AG04449 (cell line): ENCODE results near the gene KCNJ3.
"Not testable (repeated sequence)": the region's sequence is repeated elsewhere in the genome, so short reads cannot be mapped to it uniquely, and the experiment has no call there.

Experiments
- CTCF ChIA-PET: fragments of 350-600 bp; formaldehyde crosslinking; extraction: SDS; loops from one replicate; lab custom pipeline; 2021; ENCODE audit warnings: antibody characterized with exemption; lab: Yijun Ruan, JAX
- POLR2A ChIA-PET: fragments of 400-600, 350-600 bp; formaldehyde crosslinking; extraction: SDS; loops from one replicate; lab custom pipeline; 2020; ENCODE audit warnings: antibody characterized with exemption, inconsistent platforms; lab: Yijun Ruan, JAX
- DNase-seq: peaks from one replicate; pipeline ENCODE4 v3.0.0-alpha.2; 2010; ENCODE audit warnings: low read depth, low spot score
- H3K4me3 ChIP-seq: 2 replicates; pipeline ENCODE4 v1.5.1; 2011; ENCODE audit warnings: low read depth, mild to moderate bottlenecking, control low read depth, low read length
- TF ChIP-seq, protein P1 (sequence below): IDR thresholded peaks from one replicate; pipeline ENCODE4 v1.5.1; 2011; ENCODE audit warnings: mild to moderate bottlenecking, moderate library complexity, low read length, control low read depth, inconsistent platforms; ENCODE audit not compliant: insufficient read depth; ENCODE audit errors: missing control alignments

KCNJ3 gene

DNA sequence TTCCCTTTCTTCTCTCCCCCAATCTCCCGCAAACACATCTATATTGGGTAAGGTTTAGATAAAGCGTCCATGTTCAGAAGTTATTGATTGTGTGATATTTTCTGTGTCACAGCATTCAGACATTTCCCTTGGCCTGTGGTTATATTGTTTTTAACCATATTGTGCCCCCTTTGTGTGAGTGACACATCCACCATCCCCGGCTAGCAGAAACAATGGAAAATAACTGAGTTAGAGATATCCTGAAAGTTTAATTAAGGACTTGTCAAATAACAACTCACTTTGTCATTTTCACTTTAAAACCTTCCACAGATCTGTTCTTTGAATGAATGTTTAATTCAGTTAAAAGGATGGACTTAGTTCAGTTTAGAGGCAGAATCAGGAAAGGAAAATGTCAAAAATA lies 151.0 kb downstream of the KCNJ3 start:
- no peak overlapping the region for H3K4me3 ChIP-seq
- TF ChIP-seq, protein P1, sequence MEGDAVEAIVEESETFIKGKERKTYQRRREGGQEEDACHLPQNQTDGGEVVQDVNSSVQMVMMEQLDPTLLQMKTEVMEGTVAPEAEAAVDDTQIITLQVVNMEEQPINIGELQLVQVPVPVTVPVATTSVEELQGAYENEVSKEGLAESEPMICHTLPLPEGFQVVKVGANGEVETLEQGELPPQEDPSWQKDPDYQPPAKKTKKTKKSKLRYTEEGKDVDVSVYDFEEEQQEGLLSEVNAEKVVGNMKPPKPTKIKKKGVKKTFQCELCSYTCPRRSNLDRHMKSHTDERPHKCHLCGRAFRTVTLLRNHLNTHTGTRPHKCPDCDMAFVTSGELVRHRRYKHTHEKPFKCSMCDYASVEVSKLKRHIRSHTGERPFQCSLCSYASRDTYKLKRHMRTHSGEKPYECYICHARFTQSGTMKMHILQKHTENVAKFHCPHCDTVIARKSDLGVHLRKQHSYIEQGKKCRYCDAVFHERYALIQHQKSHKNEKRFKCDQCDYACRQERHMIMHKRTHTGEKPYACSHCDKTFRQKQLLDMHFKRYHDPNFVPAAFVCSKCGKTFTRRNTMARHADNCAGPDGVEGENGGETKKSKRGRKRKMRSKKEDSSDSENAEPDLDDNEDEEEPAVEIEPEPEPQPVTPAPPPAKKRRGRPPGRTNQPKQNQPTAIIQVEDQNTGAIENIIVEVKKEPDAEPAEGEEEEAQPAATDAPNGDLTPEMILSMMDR: no peak
- no peak for DNase-seq
- ChIA-PET CTCF (no interaction called here), POLR2A (no interaction called here)

DNA sequence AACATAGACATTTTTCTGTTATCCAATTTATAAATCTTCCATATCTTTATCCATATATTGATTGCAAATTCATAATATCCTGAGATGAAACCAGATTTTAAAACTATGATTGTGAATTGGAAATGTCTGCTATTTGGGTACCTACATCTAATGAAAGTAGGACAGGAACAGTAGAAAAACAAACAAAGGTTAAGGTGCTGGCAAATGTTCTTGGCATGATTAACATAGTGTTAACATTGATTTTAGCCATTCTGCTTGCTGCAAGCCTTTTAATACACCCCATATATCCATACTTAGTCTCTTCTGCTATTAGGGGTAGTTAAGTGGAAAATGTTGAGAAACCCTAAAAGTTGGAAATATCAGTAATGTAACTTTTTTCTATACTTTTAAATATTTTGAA lies 152.0 kb downstream of the KCNJ3 start:
- DNase-seq: no peak
- ChIA-PET CTCF (no interaction called here), POLR2A (no interaction called here)
- TF ChIP-seq, protein P1: no peak
- H3K4me3 ChIP-seq: no peak overlapping the region

DNA sequence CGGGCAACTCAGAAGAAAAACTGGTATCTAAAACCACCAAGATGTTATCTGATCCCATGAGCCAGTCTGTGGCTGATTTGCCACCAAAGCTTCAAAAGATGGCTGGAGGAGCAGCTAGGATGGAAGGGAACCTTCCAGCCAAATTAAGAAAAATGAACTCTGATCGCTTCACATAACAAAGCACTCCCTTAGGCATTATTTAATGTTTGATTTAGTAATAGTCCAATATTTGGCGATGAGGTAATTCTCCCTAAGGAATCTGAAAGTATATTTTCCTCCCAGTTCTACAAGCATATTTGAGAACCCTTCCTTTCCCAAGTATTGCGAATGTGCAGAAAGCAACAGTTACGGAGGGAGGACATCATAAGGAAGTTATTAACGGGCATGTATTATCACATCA lies 156.6 kb downstream of the KCNJ3 start:
- POLR2A ChIA-PET: no interaction called here
- DNase-seq: no peak
- TF ChIP-seq, protein P1: no peak
- CTCF ChIA-PET: no interaction called here
- H3K4me3 ChIP-seq: no peak overlapping the region

DNA sequence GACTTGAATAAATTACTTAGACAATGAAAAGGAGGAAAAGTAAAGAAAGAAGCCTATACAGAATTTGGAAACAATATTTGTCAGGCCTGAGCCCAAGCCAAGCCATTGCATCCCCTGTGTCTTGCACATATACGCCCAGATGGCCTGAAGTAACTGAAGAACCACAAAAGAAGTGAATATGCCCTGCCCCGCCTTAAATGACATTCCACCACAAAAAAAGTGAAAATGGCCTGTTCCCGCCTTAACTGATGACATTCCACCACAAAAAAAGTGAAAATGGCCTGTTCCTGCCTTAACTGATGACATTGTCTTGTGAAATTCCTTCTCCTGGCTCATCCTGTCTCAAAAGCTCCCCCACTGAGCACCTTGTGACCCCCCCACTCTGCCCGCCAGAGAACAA lies 168.7 kb downstream of the KCNJ3 start:
- DNase-seq, POLR2A ChIA-PET, CTCF ChIA-PET, H3K4me3 ChIP-seq: not testable (repeated sequence)

DNA sequence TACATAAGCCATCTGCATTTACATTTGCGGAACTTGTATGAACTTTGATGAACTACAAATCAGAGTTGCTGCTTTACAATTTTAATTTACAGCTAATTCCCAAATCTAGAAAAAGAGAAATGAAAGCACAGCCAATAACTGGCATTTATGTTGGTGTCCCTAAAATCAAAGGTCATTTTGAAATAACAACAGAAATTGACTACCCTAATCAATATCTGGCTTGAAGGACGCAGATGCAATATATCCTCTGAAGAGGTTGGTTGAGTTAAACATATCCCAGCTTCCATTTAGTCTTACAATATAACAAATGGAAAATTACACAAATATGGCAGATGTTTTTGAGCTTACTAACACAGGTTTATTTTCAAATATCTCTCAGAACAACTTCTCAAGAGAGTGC lies 177.5 kb downstream of the KCNJ3 start:
- ChIA-PET CTCF (no interaction called here), POLR2A (no interaction called here)
- TF ChIP-seq, protein P1: no peak

DNA sequence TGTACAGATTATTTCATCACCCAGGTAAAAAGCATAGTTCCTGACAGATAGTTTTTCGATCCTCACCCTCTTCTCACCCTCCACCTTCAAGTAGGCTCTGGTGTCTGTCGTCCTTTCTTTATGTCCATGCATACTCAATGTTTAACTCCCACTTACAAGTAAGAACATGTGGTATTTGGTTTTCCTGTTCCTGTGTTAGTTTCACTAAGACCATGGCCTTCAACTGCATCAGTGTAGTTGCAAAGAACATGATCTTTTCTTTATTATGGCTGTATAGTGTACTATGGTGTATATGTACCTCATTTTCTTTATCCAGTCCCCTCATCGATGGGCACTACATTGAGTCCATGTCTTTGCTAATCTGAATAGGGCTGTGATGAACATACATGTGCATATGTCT lies 184.2 kb downstream of the KCNJ3 start:
- no peak for DNase-seq
- no peak overlapping the region for H3K4me3 ChIP-seq
- CTCF ChIA-PET: no interaction called here
- TF ChIP-seq, protein P1: no peak
- POLR2A ChIA-PET: no interaction called here

More for the DNA sequence above, 177.5 kb downstream of the KCNJ3 start:
- H3K4me3 ChIP-seq: no peak overlapping the region
- DNase-seq: no peak

DNA sequence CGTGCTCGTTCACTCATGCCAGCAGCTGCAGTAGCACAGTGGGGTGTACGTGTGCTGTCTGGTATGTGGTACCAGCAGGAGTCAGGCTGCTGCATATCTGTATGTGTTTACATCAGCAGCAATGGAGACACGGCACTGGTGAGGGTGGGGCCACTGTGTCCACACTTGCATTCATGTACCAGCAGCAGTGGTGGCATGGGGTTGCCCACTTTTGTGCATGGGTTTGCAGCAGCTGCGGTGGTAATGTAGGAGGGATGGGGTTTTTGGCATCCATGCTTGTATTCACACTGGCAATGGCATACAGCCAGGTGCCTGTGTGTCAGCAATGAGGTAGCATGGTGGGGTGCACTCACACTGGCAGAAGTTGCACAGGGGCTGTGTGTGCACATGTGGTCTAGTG lies 187.8 kb downstream of the KCNJ3 start:
- TF ChIP-seq, protein P1: no peak
- no peak for DNase-seq
- ChIA-PET POLR2A (no interaction called here), CTCF (no interaction called here)
- H3K4me3 ChIP-seq: no peak overlapping the region
